ENCODE measurements around the gene TSKU. TPM values are rescaled to one million over a fixed set of nuclear protein-coding genes. Genes with fewer than 3 reads are reported as not detected.

The TSKU gene
- total RNA-seq, 2 experiments from 2014 or later = 2.5 TPM

GRCh38 chr11:76744186-76745043 is 38.7 kb upstream of the TSKU start:
- H3K4me3 Mint-ChIP-seq = no peak overlapping the region
- ChIA-PET POLR2A (no interaction called here), CTCF (no interaction called here)
- ATAC-seq (no peak), DNase-seq (no peak)
- H3K27me3 Mint-ChIP-seq (ENCODE audit: low read depth) = peaks cover 30% of the 10 kb centered on the region
- no peaks in the 10 kb centered on the region for H3K9me3 Mint-ChIP-seq (ENCODE audit: insufficient read depth)
- no peak overlapping the region for H3K27ac Mint-ChIP-seq
- H3K36me3 Mint-ChIP-seq (ENCODE audit: low read depth) = no peaks in the 10 kb centered on the region
- H3K4me1 Mint-ChIP-seq (ENCODE audit: low read depth) = no peaks in the 10 kb centered on the region

GRCh38 chr11:76745044-76745376 is 38.1 kb upstream of the TSKU start:
- H3K36me3 Mint-ChIP-seq (ENCODE audit: low read depth) = no peaks in the 10 kb centered on the region
- H3K27ac Mint-ChIP-seq = no peak overlapping the region
- H3K9me3 Mint-ChIP-seq (ENCODE audit: insufficient read depth) = no peaks in the 10 kb centered on the region
- ChIA-PET CTCF (no interaction called here), POLR2A (no interaction called here)
- DNase-seq = no peak
- H3K27me3 Mint-ChIP-seq (ENCODE audit: low read depth) = peaks cover 30% of the 10 kb centered on the region
- no peaks in the 10 kb centered on the region for H3K4me1 Mint-ChIP-seq (ENCODE audit: low read depth)
- ATAC-seq = no peak
- H3K4me3 Mint-ChIP-seq = no peak overlapping the region

- Mint-ChIP-seq H3K4me1 (ENCODE audit: low read depth) (no peaks in the 10 kb centered on the region), H3K4me3 (no peak overlapping the region), H3K27ac (no peak overlapping the region), H3K36me3 (ENCODE audit: low read depth) (no peaks in the 10 kb centered on the region), H3K9me3 (ENCODE audit: insufficient read depth) (no peaks in the 10 kb centered on the region), H3K27me3 (ENCODE audit: low read depth) (peaks cover 26% of the 10 kb centered on the region)
- ATAC-seq = no peak
- POLR2A ChIA-PET = no interaction called here
- CTCF ChIA-PET = no interaction called here
- DNase-seq = no peak
These were observed 37.5 kb upstream of the TSKU start for GRCh38 chr11:76745561-76746207.

- Mint-ChIP-seq H3K27ac (no peak overlapping the region), H3K9me3 (ENCODE audit: insufficient read depth) (no peaks in the 10 kb centered on the region), H3K4me3 (no peak overlapping the region), H3K27me3 (ENCODE audit: low read depth) (peaks cover 16% of the 10 kb centered on the region), H3K36me3 (ENCODE audit: low read depth) (no peaks in the 10 kb centered on the region), H3K4me1 (ENCODE audit: low read depth) (no peaks in the 10 kb centered on the region)
- ChIA-PET POLR2A (no interaction called here), CTCF (interaction anchor here (0.7 to 1.0 kb wide), 2 partner anchors 13 to 25 kb away, joined by 3 read pairs; no protein-coding TSS in a partner anchor)
- DNase-seq = no peak
- no peak for ATAC-seq
These were observed 35.8 kb upstream of the TSKU start for GRCh38 chr11:76747153-76747914.

- POLR2A ChIA-PET = no interaction called here
- no peaks in the 10 kb centered on the region for H3K9me3 Mint-ChIP-seq (ENCODE audit: insufficient read depth)
These were observed 35.0 kb upstream of the TSKU start for GRCh38 chr11:76747915-76748860.

GRCh38 chr11:76748948-76749347 is 34.2 kb upstream of the TSKU start:
- Mint-ChIP-seq H3K27ac (no peak overlapping the region), H3K36me3 (ENCODE audit: low read depth) (no peaks in the 10 kb centered on the region), H3K4me1 (ENCODE audit: low read depth) (no peaks in the 10 kb centered on the region), H3K27me3 (ENCODE audit: low read depth) (peaks cover 13% of the 10 kb centered on the region), H3K4me3 (no peak overlapping the region), H3K9me3 (ENCODE audit: insufficient read depth) (no peaks in the 10 kb centered on the region)
- ChIA-PET POLR2A (interaction anchor here (0.6 kb wide), 1 partner anchor 10 kb away, joined by 3 read pairs; no protein-coding TSS in a partner anchor), CTCF (interaction anchor here (0.6 to 1.4 kb wide), 3 partner anchors 27 to 231 kb away, joined by 3 to 6 read pairs (median 4); no protein-coding TSS in a partner anchor)
- ATAC-seq (no peak), DNase-seq (no peak)

More at GRCh38 chr11:76747915-76748860, 35.0 kb upstream of the TSKU start:
- no peak for DNase-seq
- H3K4me1 Mint-ChIP-seq (ENCODE audit: low read depth) = no peaks in the 10 kb centered on the region
- H3K27ac Mint-ChIP-seq = no peak overlapping the region
- ATAC-seq = no peak
- no peak overlapping the region for H3K4me3 Mint-ChIP-seq
- peaks cover 17% of the 10 kb centered on the region for H3K27me3 Mint-ChIP-seq (ENCODE audit: low read depth)
- no peaks in the 10 kb centered on the region for H3K36me3 Mint-ChIP-seq (ENCODE audit: low read depth)
- CTCF ChIA-PET = interaction anchor here (0.6 to 1.4 kb wide), 3 partner anchors 26 to 232 kb away, joined by 3 to 6 read pairs (median 4); no protein-coding TSS in a partner anchor

- Mint-ChIP-seq H3K27ac (no peak overlapping the region), H3K9me3 (ENCODE audit: insufficient read depth) (no peaks in the 10 kb centered on the region), H3K27me3 (ENCODE audit: low read depth) (peaks cover 13% of the 10 kb centered on the region), H3K4me1 (ENCODE audit: low read depth) (no peaks in the 10 kb centered on the region), H3K36me3 (ENCODE audit: low read depth) (no peaks in the 10 kb centered on the region), H3K4me3 (no peak overlapping the region)
- CTCF ChIA-PET = no interaction called here
- POLR2A ChIA-PET = no interaction called here
- ATAC-seq (no peak), DNase-seq (no peak)
These were observed 33.1 kb upstream of the TSKU start for GRCh38 chr11:76750067-76750466.

- ATAC-seq = no peak
- H3K27me3 Mint-ChIP-seq (ENCODE audit: low read depth) = peaks cover 12% of the 10 kb centered on the region
- ChIA-PET CTCF (no interaction called here), POLR2A (no interaction called here)
- H3K9me3 Mint-ChIP-seq (ENCODE audit: insufficient read depth) = no peaks in the 10 kb centered on the region
- H3K27ac Mint-ChIP-seq = no peak overlapping the region
- no peak for DNase-seq
- H3K4me3 Mint-ChIP-seq = no peak overlapping the region
- no peaks in the 10 kb centered on the region for H3K4me1 Mint-ChIP-seq (ENCODE audit: low read depth)
- H3K36me3 Mint-ChIP-seq (ENCODE audit: low read depth) = no peaks in the 10 kb centered on the region
These were observed 32.4 kb upstream of the TSKU start for GRCh38 chr11:76750746-76751145.

GRCh38 chr11:76752321-76753143 is 30.6 kb upstream of the TSKU start:
- POLR2A ChIA-PET = no interaction called here
- Mint-ChIP-seq H3K36me3 (ENCODE audit: low read depth) (no peaks in the 10 kb centered on the region), H3K27ac (no peak overlapping the region), H3K4me3 (no peak overlapping the region), H3K27me3 (ENCODE audit: low read depth) (peaks cover 7% of the 10 kb centered on the region), H3K9me3 (ENCODE audit: insufficient read depth) (no peaks in the 10 kb centered on the region), H3K4me1 (ENCODE audit: low read depth) (no peaks in the 10 kb centered on the region)
- DNase-seq = no peak
- CTCF ChIA-PET = no interaction called here
- ATAC-seq = no peak

GRCh38 chr11:76753449-76753848 is 29.7 kb upstream of the TSKU start:
- Mint-ChIP-seq H3K36me3 (ENCODE audit: low read depth) (no peaks in the 10 kb centered on the region), H3K9me3 (ENCODE audit: insufficient read depth) (no peaks in the 10 kb centered on the region), H3K27ac (no peak overlapping the region), H3K4me1 (ENCODE audit: low read depth) (no peaks in the 10 kb centered on the region), H3K27me3 (ENCODE audit: low read depth) (peaks cover 5% of the 10 kb centered on the region), H3K4me3 (no peak overlapping the region)
- no peak for DNase-seq
- no peak for ATAC-seq
- POLR2A ChIA-PET = no interaction called here
- CTCF ChIA-PET = interaction anchor here (1.3 kb wide), 1 partner anchor 46 kb away, joined by 4 read pairs; no protein-coding TSS in a partner anchor

Data from activated CD8-positive, alpha-beta T cell treated with anti-CD3 and anti-CD28 coated beads, Interleukin-2, amount 10 ng/mL, durations not matched to agents 7 days and 5 days (primary cell).